Measurements from ENCODE around the gene NUP210L. TPM values are rescaled to one million over a fixed set of nuclear protein-coding genes. Genes with fewer than 3 reads are reported as not detected.

NUP210L gene
- total RNA-seq, 1 donor from 2014 or later: 0.15 TPM

DNA sequence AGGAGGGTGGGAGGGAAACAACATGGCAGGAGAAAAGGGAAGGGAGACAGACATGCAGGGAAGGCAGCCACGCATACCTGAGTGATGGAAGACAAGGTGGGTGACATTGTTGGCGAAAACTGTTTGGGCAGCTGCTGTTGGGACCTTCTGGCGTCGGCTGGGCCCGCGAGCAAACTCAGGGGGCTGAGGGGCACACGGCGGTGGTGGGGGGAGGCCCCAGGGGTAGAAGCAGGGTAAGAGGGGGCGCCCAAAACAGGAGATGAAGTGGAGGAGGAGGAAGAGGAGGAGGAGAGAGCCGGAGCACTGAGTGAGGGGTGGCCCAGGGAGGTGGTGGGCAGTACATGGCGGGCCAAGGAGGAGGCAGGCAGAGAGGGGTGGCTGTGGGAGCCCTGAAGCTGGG, 203.7 kb downstream of the NUP210L start:
- Mint-ChIP-seq H3K27me3 (ENCODE audit: unreplicated experiment) (peaks cover 10% of the 10 kb centered on the region), H3K27ac (ENCODE audit: unreplicated experiment) (no peak overlapping the region), H3K4me3 (ENCODE audit: unreplicated experiment) (peak overlapping the region; percentile 66)

GRCh38 chr1:153946622-153947241, 208.1 kb downstream of the NUP210L start, which contains the start of gene DENND4B:
Gene DENND4B, minus strand, starts transcription at chr1:153946718. Its CDS starts 2,344 bp downstream, at chr1:153944374.
- TF ChIP-seq, protein P1, sequence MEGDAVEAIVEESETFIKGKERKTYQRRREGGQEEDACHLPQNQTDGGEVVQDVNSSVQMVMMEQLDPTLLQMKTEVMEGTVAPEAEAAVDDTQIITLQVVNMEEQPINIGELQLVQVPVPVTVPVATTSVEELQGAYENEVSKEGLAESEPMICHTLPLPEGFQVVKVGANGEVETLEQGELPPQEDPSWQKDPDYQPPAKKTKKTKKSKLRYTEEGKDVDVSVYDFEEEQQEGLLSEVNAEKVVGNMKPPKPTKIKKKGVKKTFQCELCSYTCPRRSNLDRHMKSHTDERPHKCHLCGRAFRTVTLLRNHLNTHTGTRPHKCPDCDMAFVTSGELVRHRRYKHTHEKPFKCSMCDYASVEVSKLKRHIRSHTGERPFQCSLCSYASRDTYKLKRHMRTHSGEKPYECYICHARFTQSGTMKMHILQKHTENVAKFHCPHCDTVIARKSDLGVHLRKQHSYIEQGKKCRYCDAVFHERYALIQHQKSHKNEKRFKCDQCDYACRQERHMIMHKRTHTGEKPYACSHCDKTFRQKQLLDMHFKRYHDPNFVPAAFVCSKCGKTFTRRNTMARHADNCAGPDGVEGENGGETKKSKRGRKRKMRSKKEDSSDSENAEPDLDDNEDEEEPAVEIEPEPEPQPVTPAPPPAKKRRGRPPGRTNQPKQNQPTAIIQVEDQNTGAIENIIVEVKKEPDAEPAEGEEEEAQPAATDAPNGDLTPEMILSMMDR (IDR thresholded peaks at IDR 0.05; ENCODE audit: unreplicated experiment): peak; percentile 89
- Mint-ChIP-seq H3K4me3 (ENCODE audit: unreplicated experiment) (peak within 1 kb of the TSS; percentile 97), H3K27ac (ENCODE audit: unreplicated experiment) (peak within 1 kb of the TSS; percentile 74), H3K4me1 (ENCODE audit: unreplicated experiment) (peaks cover 18% of the 10 kb centered on the region), H3K36me3 (ENCODE audit: low read depth, unreplicated experiment) (peaks cover 21% of the 10 kb centered on the region), H3K9me3 (ENCODE audit: unreplicated experiment) (no peaks in the 10 kb centered on the region), H3K27me3 (ENCODE audit: unreplicated experiment) (peaks cover 15% of the 10 kb centered on the region)
- DNase-seq (ENCODE audit: low spot score): peak; percentile 85

More for the DNA sequence above, 203.7 kb downstream of the NUP210L start:
- TF ChIP-seq, protein P1 (IDR thresholded peaks at IDR 0.05; ENCODE audit: unreplicated experiment): no peak
- no peak for DNase-seq (ENCODE audit: low spot score)
- Mint-ChIP-seq H3K36me3 (ENCODE audit: low read depth, unreplicated experiment) (peaks cover 36% of the 10 kb centered on the region), H3K4me1 (ENCODE audit: unreplicated experiment) (peaks cover 12% of the 10 kb centered on the region), H3K9me3 (ENCODE audit: unreplicated experiment) (no peaks in the 10 kb centered on the region)

- Mint-ChIP-seq H3K27ac (ENCODE audit: unreplicated experiment) (no peak overlapping the region), H3K4me3 (ENCODE audit: unreplicated experiment) (peak overlapping the region; percentile 97), H3K9me3 (ENCODE audit: unreplicated experiment) (no peaks in the 10 kb centered on the region), H3K4me1 (ENCODE audit: unreplicated experiment) (peaks cover 18% of the 10 kb centered on the region), H3K36me3 (ENCODE audit: low read depth, unreplicated experiment) (peaks cover 14% of the 10 kb centered on the region), H3K27me3 (ENCODE audit: unreplicated experiment) (peaks cover 15% of the 10 kb centered on the region)
- TF ChIP-seq, protein P1 (IDR thresholded peaks at IDR 0.05; ENCODE audit: unreplicated experiment): no peak
- peak; percentile 65 for DNase-seq (ENCODE audit: low spot score)
These were observed 208.9 kb downstream of the NUP210L start for GRCh38 chr1:153945795-153946621.

GRCh38 chr1:153945131-153945794, 209.6 kb downstream of the NUP210L start:
- H3K4me3 Mint-ChIP-seq (ENCODE audit: unreplicated experiment): peak overlapping the region; percentile 97
- TF ChIP-seq, protein P1 (IDR thresholded peaks at IDR 0.05; ENCODE audit: unreplicated experiment): no peak
- peak overlapping the region; percentile 74 for H3K27ac Mint-ChIP-seq (ENCODE audit: unreplicated experiment)
- H3K9me3 Mint-ChIP-seq (ENCODE audit: unreplicated experiment): no peaks in the 10 kb centered on the region
- peaks cover 18% of the 10 kb centered on the region for H3K4me1 Mint-ChIP-seq (ENCODE audit: unreplicated experiment)
- H3K36me3 Mint-ChIP-seq (ENCODE audit: low read depth, unreplicated experiment): peaks cover 11% of the 10 kb centered on the region
- peaks cover 16% of the 10 kb centered on the region for H3K27me3 Mint-ChIP-seq (ENCODE audit: unreplicated experiment)
- DNase-seq (ENCODE audit: low spot score): no peak
